Ovary (tissue), 10 donors: ENCODE data around the gene ZNF609. TPM values are rescaled to one million over a fixed set of nuclear protein-coding genes. Genes with fewer than 3 reads are reported as not detected.

Source experiments
- DNase-seq, 5 donors: peaks; one replicate each; pipeline ENCODE4 v3.0.0-alpha.2; 2019 to 2020
- H3K27ac ChIP-seq, 2 donors: fragments of 200-600 bp; one replicate each; pipeline versions ENCODE4 v1.5.1 to v1.8.0; 2019 to 2022
- H3K27me3 ChIP-seq: fragments of 200-600 bp; one replicate; pipeline ENCODE4 v1.8.0; 2022
- H3K36me3 ChIP-seq: fragments of 200-600 bp; sonication (generic); one replicate; pipeline ENCODE4 v1.5.1; 2019
- H3K4me1 ChIP-seq: one replicate; pipeline ENCODE4 v1.8.1; 2013; ENCODE audit warnings: mild to moderate bottlenecking, moderate library complexity; ENCODE audit not compliant: insufficient read depth
- H3K4me3 ChIP-seq: fragments of 200-600 bp; sonication (generic); one replicate; pipeline ENCODE4 v1.5.1; 2017
- H3K9me3 ChIP-seq, 2 donors: fragments of 200-600 bp in 1 of 2; sonication (generic) in 1 of 2; one replicate each; pipeline versions ENCODE4 v1.5.1 to v1.8.1; 2013 to 2019; ENCODE audit warnings: mild to moderate bottlenecking in 1 of 2, moderate library complexity in 1 of 2
- EP300 ChIP-seq: sonication (generic); formaldehyde crosslinking; IDR thresholded peaks from one replicate; pipeline ENCODE4 v1.6.1; 2017; ENCODE audit warnings: antibody characterized with exemption
- POLR2A ChIP-seq: fragments of 450-650 bp; IDR thresholded peaks from one replicate; pipeline ENCODE4 v1.6.1; 2017; ENCODE audit warnings: antibody characterized with exemption, mild to moderate bottlenecking, moderate library complexity
- WGBS, 3 donors: extraction: QIAGEN DNeasy Blood & Tissue Kit in 1 of 3; methylation state at CpG; one replicate each; pipeline versions ENCODE4 v1.1.5 to v1.1.7; 2013 to 2017; 5-methylcytosine and 5-hydroxymethylcytosine counted together
- intact Hi-C, 4 donors: fragments of 100-400 bp; cut with DNase I; formaldehyde crosslinking; loops; one replicate each; pipeline versions ENCODE4 v1.11.0 to v1.15.1; 2022 to 2023
- long read RNA-seq, 3 donors: library from polyadenylated mRNA in 2 of 3; unstranded in 2 of 3; transcript quantifications; one replicate each; pipeline ENCODE4 v2.0.0 and lab custom pipeline, GENCODE V29; 2021 to 2026
- polyA plus RNA-seq, 2 donors: library from polyadenylated mRNA; stranded (reverse); fragments of 200-250 nt in 1 of 2; fragments of 350-450 nt in 1 of 2; fragmentation: Illumina TruSeq in 1 of 2; extraction: RNeasy Lipid Tissue Mini Kit (QIAGEN cat#74804) in 1 of 2; gene quantifications; one replicate each; pipeline ENCODE4 v1.2.3, GENCODE V29; 2013 to 2014
- total RNA-seq, 7 donors: library from RNA; depleted of rRNA in 2 of 7; stranded (reverse); fragments of >200 nt in 2 of 7; fragmentation: NEBNext Ultra II Directional in 3 of 7; extraction: Animal tissue kit (Norgen Biotek cat#: 25700) in 3 of 7; gene quantifications; one replicate each; pipeline versions ENCODE4 v1.1.0 to v1.2.4, GENCODE V29; 2016 to 2023
- TF ChIP-seq, protein P1 (sequence below), 3 donors: fragments of 450-650 bp in 2 of 3; fragments of 200-600 bp in 1 of 3; IDR thresholded peaks; one replicate each; pipeline versions ENCODE4 v1.5.1 to v1.8.0; 2016 to 2022; ENCODE audit warnings: antibody characterized with exemption in 3 of 3, mild to moderate bottlenecking in 1 of 3
- donor health status: DM: no; HTN: no; CAD: no; lungs with moderate emphysema.
- donor health status: DM: no; HTN: no; CAD: no.
- donor health status: Bipolar disorder and iron deficiency.
- donor health status: DM: yes; HTN: yes; CAD: no.
- donor health status: DM: no; HTN: no; CAD: no.
- donor health status: DM: yes; HTN: yes; CAD: no.

Gene ZNF609, protein sequence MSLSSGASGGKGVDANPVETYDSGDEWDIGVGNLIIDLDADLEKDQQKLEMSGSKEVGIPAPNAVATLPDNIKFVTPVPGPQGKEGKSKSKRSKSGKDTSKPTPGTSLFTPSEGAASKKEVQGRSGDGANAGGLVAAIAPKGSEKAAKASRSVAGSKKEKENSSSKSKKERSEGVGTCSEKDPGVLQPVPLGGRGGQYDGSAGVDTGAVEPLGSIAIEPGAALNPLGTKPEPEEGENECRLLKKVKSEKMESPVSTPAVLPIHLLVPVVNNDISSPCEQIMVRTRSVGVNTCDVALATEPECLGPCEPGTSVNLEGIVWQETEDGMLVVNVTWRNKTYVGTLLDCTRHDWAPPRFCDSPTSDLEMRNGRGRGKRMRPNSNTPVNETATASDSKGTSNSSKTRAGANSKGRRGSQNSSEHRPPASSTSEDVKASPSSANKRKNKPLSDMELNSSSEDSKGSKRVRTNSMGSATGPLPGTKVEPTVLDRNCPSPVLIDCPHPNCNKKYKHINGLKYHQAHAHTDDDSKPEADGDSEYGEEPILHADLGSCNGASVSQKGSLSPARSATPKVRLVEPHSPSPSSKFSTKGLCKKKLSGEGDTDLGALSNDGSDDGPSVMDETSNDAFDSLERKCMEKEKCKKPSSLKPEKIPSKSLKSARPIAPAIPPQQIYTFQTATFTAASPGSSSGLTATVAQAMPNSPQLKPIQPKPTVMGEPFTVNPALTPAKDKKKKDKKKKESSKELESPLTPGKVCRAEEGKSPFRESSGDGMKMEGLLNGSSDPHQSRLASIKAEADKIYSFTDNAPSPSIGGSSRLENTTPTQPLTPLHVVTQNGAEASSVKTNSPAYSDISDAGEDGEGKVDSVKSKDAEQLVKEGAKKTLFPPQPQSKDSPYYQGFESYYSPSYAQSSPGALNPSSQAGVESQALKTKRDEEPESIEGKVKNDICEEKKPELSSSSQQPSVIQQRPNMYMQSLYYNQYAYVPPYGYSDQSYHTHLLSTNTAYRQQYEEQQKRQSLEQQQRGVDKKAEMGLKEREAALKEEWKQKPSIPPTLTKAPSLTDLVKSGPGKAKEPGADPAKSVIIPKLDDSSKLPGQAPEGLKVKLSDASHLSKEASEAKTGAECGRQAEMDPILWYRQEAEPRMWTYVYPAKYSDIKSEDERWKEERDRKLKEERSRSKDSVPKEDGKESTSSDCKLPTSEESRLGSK (N-terminal part only)
- total RNA-seq: 10 to 100 TPM; 27.0 to 63.6 (median 46.4) TPM
- 10 to 100 TPM; 18.4 to 30.6 TPM for polyA plus RNA-seq
- long read RNA-seq, donor 1, partial matches to known transcripts: 4 of 14 reads
- long read RNA-seq, donor 1, other reads (novel, unspliced or antisense): 10 of 14 reads
- long read RNA-seq, donor 2, partial matches to known transcripts: 31 of 35 reads
- long read RNA-seq, donor 2, other reads (novel, unspliced or antisense): 0 of 35 reads
- long read RNA-seq, donor 3, full-length matches to known transcripts: 3 of 24 reads
- long read RNA-seq, donor 3, partial matches to known transcripts: 20 of 24 reads
- long read RNA-seq, donor 3, other reads (novel, unspliced or antisense): 1 of 24 reads

- intact Hi-C loops: no loop called here
- TF ChIP-seq EP300: no peak
- TF ChIP-seq, protein P1, sequence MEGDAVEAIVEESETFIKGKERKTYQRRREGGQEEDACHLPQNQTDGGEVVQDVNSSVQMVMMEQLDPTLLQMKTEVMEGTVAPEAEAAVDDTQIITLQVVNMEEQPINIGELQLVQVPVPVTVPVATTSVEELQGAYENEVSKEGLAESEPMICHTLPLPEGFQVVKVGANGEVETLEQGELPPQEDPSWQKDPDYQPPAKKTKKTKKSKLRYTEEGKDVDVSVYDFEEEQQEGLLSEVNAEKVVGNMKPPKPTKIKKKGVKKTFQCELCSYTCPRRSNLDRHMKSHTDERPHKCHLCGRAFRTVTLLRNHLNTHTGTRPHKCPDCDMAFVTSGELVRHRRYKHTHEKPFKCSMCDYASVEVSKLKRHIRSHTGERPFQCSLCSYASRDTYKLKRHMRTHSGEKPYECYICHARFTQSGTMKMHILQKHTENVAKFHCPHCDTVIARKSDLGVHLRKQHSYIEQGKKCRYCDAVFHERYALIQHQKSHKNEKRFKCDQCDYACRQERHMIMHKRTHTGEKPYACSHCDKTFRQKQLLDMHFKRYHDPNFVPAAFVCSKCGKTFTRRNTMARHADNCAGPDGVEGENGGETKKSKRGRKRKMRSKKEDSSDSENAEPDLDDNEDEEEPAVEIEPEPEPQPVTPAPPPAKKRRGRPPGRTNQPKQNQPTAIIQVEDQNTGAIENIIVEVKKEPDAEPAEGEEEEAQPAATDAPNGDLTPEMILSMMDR (IDR thresholded peaks at IDR 0.05): peak in 1 of 3 donors; percentile 41
- peak; percentile 88 for TF ChIP-seq POLR2A
- Histone ChIP-seq H3K9me3 (no peaks in the 10 kb centered on the region), H3K27me3 (no peaks in the 10 kb centered on the region), H3K4me3 (peak within 1 kb of the TSS; percentile 71), H3K27ac (peak within 1 kb of the TSS; percentile 88 to 93), H3K4me1 (peaks cover 16% of the 10 kb centered on the region), H3K36me3 (no peaks in the 10 kb centered on the region)
- WGBS, 3 donors: 0 to 1% (median 1%) methylated on average over 28 to 45 of the region's 45 CpGs
- peak; percentile 91 to 98 (median 93) for DNase-seq
Measured at GRCh38 chr15:64460206-64460723, at the start of gene ZNF609. TSS of gene ZNF609 (plus strand) at chr15:64460578. CDS start at chr15:64499420, 38,842 bp downstream.

GRCh38 chr15:64412216-64412615 lies 48.2 kb upstream of the ZNF609 start:
- no peak for TF ChIP-seq EP300
- H3K4me1 ChIP-seq: no peaks in the 10 kb centered on the region
- H3K27me3 ChIP-seq: no peaks in the 10 kb centered on the region
- no peak overlapping the region for H3K4me3 ChIP-seq
- intact Hi-C loops: no loop called here
- no peaks in the 10 kb centered on the region for H3K36me3 ChIP-seq
- DNase-seq: no peak
- H3K9me3 ChIP-seq: no peaks in the 10 kb centered on the region
- 87 to 93% (median 89%) methylated on average over 2 of the region's 2 CpGs for WGBS, 3 donors
- no peak overlapping the region for H3K27ac ChIP-seq

GRCh38 chr15:64422697-64423096 lies 37.7 kb upstream of the ZNF609 start:
- no peaks in the 10 kb centered on the region for H3K9me3 ChIP-seq
- 61 to 70% (median 64%) methylated on average over 2 of the region's 2 CpGs for WGBS, 3 donors
- H3K27me3 ChIP-seq: peaks cover 4% of the 10 kb centered on the region
- intact Hi-C loops: loop anchor here in 2 of 4 donors (5.0 to 10.0 kb wide), 3 partner anchors 262 to 392 kb away; no protein-coding TSS in a partner anchor
- no peak overlapping the region for H3K27ac ChIP-seq
- DNase-seq: no peak
- no peaks in the 10 kb centered on the region for H3K36me3 ChIP-seq
- no peak for TF ChIP-seq POLR2A
- TF ChIP-seq EP300: no peak
- TF ChIP-seq, protein P1 (IDR thresholded peaks at IDR 0.05): no peak
- H3K4me3 ChIP-seq: no peak overlapping the region
- H3K4me1 ChIP-seq: peaks cover 1% of the 10 kb centered on the region

- intact Hi-C loops: loop anchor here in 2 of 4 donors (5.0 to 10.0 kb wide), 3 partner anchors 261 to 391 kb away; no protein-coding TSS in a partner anchor
- H3K36me3 ChIP-seq: no peaks in the 10 kb centered on the region
- WGBS, 3 donors: 84 to 89% (median 86%) methylated on average over 6 of the region's 6 CpGs
Measured at GRCh38 chr15:64423970-64424369, 36.4 kb upstream of the ZNF609 start.

More at GRCh38 chr15:64423970-64424369, 36.4 kb upstream of the ZNF609 start:
- H3K27me3 ChIP-seq: peaks cover under 1% of the 10 kb centered on the region
- no peak for DNase-seq
- H3K4me3 ChIP-seq: no peak overlapping the region
- TF ChIP-seq, protein P1 (IDR thresholded peaks at IDR 0.05): no peak
- no peak for TF ChIP-seq POLR2A
- no peaks in the 10 kb centered on the region for H3K9me3 ChIP-seq
- no peak overlapping the region for H3K27ac ChIP-seq
- peaks cover 1% of the 10 kb centered on the region for H3K4me1 ChIP-seq
